A549 (cell line): ENCODE measurements around the gene IL6R.

ENCODE experiments used
- TF ChIP-seq, protein P1 (sequence below): fragments of >200 bp; sonication (Bioruptor Twin); formaldehyde crosslinking; IDR thresholded peaks from 3 replicates; pipeline ENCODE4 v1.5.1; 2016
- TF ChIP-seq, protein P2 (sequence below): fragments of 150-350 bp; IDR thresholded peaks from 2 replicates; pipeline ENCODE4 v1.6.1; 2014; ENCODE audit warnings: low read depth, mild to moderate bottlenecking, low read length

DNA sequence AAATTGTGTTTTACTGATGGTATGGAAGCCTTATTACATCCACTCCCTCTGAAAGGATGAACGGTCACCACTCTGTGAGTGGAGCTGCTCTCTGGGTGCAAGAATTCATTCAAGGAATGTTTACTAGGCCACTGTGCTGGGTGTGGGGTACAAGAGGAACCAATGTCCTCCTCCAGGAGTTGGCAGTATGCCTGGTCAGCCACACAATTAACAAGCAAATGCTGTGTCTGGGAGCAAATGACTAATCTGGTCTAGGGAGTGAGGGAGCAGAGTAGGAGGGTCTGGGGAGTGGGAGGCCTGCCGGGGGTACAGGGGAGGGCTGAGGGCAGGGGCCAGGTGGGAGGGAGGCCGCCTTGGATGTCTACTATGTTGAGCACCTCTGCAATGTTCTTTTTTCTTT is 69.7 kb downstream of the IL6R start:
- TF ChIP-seq, protein P1, sequence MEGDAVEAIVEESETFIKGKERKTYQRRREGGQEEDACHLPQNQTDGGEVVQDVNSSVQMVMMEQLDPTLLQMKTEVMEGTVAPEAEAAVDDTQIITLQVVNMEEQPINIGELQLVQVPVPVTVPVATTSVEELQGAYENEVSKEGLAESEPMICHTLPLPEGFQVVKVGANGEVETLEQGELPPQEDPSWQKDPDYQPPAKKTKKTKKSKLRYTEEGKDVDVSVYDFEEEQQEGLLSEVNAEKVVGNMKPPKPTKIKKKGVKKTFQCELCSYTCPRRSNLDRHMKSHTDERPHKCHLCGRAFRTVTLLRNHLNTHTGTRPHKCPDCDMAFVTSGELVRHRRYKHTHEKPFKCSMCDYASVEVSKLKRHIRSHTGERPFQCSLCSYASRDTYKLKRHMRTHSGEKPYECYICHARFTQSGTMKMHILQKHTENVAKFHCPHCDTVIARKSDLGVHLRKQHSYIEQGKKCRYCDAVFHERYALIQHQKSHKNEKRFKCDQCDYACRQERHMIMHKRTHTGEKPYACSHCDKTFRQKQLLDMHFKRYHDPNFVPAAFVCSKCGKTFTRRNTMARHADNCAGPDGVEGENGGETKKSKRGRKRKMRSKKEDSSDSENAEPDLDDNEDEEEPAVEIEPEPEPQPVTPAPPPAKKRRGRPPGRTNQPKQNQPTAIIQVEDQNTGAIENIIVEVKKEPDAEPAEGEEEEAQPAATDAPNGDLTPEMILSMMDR, result no peak
- TF ChIP-seq, protein P2, sequence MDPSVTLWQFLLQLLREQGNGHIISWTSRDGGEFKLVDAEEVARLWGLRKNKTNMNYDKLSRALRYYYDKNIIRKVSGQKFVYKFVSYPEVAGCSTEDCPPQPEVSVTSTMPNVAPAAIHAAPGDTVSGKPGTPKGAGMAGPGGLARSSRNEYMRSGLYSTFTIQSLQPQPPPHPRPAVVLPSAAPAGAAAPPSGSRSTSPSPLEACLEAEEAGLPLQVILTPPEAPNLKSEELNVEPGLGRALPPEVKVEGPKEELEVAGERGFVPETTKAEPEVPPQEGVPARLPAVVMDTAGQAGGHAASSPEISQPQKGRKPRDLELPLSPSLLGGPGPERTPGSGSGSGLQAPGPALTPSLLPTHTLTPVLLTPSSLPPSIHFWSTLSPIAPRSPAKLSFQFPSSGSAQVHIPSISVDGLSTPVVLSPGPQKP, result no peak
